ENCODE measurements around the gene CAV3. TPM values are rescaled to one million over a fixed set of nuclear protein-coding genes. Genes with fewer than 3 reads are reported as not detected.

The CAV3 gene
- total RNA-seq, 2 donors from 2014 or later: not detected

DNA sequence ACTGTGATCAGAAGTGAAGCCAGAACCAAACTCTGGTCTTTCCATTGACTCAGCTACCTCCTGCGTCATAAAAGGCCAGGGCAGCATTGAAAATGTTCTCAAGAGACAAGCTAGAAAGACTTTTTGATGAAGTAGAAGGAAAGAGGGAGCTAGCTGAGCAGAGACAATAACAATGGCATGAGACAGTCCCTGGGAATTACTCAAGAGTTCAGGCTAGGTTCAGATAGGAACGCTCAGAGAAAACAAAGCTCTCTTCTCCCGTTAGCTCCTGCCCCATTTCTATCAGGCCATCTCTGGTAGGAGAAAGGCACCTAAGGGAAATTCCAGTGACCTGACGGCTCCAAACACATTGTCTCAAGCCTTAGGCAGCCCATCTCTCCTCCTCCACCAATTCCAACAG is 42.8 kb downstream of the CAV3 start:
- Histone ChIP-seq H3K27me3 (peaks cover 0 to 4% of the 10 kb centered on the region in 2 donors), H3K4me3 (no peak overlapping the region), H3K36me3 (replicated peaks in 1 of 2; ENCODE audit: insufficient read depth in 1 of 2, low read depth in 2 of 2) (no peaks in the 10 kb centered on the region), H3K4me1 (no peaks in the 10 kb centered on the region), H3K27ac (no peak overlapping the region), H3K9me3 (no peaks in the 10 kb centered on the region)
- WGBS, 2 donors: 40 to 47% methylated on average over 4 of the region's 4 CpGs
- DNase-seq (no peak), ATAC-seq (no peak)
- TF ChIP-seq, protein P1, sequence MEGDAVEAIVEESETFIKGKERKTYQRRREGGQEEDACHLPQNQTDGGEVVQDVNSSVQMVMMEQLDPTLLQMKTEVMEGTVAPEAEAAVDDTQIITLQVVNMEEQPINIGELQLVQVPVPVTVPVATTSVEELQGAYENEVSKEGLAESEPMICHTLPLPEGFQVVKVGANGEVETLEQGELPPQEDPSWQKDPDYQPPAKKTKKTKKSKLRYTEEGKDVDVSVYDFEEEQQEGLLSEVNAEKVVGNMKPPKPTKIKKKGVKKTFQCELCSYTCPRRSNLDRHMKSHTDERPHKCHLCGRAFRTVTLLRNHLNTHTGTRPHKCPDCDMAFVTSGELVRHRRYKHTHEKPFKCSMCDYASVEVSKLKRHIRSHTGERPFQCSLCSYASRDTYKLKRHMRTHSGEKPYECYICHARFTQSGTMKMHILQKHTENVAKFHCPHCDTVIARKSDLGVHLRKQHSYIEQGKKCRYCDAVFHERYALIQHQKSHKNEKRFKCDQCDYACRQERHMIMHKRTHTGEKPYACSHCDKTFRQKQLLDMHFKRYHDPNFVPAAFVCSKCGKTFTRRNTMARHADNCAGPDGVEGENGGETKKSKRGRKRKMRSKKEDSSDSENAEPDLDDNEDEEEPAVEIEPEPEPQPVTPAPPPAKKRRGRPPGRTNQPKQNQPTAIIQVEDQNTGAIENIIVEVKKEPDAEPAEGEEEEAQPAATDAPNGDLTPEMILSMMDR (IDR thresholded peaks at IDR 0.05): no peak
- no peak for TF ChIP-seq POLR2A (IDR thresholded peaks at IDR 0.05)
- intact Hi-C loops (cut with DNase I): no loop called here

DNA sequence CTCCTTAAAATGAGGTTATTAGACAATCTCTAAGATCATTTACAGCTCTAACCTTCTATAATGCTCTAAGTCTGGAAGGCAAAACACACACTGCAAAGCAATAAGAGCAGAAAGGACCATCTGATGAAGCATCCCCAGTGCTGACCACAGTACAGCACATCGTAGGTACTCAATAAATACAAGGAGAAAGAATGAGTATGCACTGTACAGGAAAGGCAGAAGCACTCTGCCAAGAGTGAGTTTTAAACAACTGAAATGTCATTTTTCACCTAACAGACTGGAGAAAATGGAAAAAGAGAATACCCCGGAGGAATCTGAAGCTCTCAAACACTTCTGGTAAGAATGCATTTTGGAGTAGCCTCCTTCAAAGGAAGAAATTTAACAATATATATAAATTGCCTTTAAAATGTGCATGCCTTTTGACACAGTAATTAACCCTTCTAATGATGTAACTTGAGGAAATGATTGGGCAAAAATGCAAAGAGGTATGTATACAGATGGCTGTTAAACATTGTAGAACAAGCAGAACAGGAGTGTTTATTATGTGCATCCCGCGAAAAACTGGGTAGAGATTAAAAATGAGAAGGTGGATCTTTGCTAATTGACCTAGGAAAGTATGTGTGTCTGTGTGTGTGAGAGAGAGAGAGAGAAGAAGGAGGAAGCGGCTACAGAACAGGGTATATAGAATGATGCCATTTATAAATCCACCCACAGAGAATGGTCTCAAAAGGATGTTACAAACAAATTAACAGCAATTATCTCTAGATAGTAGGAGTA is 43.8 kb downstream of the CAV3 start:
- no peak for DNase-seq
- Histone ChIP-seq H3K9me3 (no peaks in the 10 kb centered on the region), H3K4me1 (no peaks in the 10 kb centered on the region), H3K36me3 (replicated peaks in 1 of 2; ENCODE audit: insufficient read depth in 1 of 2, low read depth in 2 of 2) (no peaks in the 10 kb centered on the region), H3K27ac (no peak overlapping the region), H3K4me3 (no peak overlapping the region), H3K27me3 (peaks cover 0 to 4% of the 10 kb centered on the region in 2 donors)
- intact Hi-C loops (cut with DNase I): no loop called here
- TF ChIP-seq, protein P1 (IDR thresholded peaks at IDR 0.05): no peak
- TF ChIP-seq POLR2A (IDR thresholded peaks at IDR 0.05): no peak
- WGBS, 2 donors: 60 to 66% methylated on average over 5 of the region's 5 CpGs
- ATAC-seq: no peak

DNA sequence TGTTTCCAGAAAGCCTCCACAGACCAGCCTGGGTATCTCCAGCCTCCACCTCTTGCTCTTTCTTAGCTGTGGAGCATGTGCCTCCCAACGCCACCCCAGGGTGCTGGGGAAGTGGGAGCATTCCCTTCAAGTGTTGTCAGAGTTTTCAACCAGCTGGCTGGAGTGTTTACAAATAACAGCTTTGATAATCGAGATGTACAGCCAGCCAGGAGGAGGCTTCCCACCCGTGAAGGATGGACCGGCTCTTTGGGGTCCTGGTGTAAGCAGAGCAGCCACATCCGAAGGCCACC is 44.3 kb downstream of the CAV3 start:
- no peaks in the 10 kb centered on the region for H3K36me3 ChIP-seq (replicated peaks in 1 of 2; ENCODE audit: insufficient read depth in 1 of 2, low read depth in 2 of 2)
- H3K4me3 ChIP-seq: no peak overlapping the region
- WGBS, 2 donors: 54 to 63% methylated on average over 5 of the region's 5 CpGs
- no peak overlapping the region for H3K27ac ChIP-seq
- H3K4me1 ChIP-seq: no peaks in the 10 kb centered on the region
- TF ChIP-seq, protein P1 (IDR thresholded peaks at IDR 0.05): no peak
- TF ChIP-seq POLR2A (IDR thresholded peaks at IDR 0.05): no peak
- DNase-seq (no peak), ATAC-seq (no peak)
- H3K9me3 ChIP-seq: no peaks in the 10 kb centered on the region
- peaks cover 0 to 4% of the 10 kb centered on the region in 2 donors for H3K27me3 ChIP-seq
- intact Hi-C loops (cut with DNase I): no loop called here

DNA sequence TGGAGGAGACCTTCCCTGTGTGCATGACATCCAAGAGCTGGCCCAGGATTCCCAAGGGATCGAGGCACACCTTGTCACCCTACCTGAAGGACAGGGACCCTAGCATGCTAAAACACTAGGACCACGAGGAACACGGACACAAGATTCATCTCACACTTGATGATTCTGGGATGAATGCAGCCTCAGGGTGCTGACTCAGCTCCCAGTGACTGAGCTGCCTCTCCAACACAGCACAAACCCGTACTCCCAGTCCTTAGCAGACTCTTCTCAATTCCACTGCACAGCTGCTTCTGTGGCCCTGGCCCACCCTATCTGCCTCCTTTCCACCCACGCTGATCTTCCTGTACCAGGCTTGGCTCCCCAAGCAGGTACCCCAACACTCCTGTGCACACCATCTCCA is 44.9 kb downstream of the CAV3 start:
- H3K27ac ChIP-seq: no peak overlapping the region
- no peak for ATAC-seq
- H3K27me3 ChIP-seq: peaks cover 0 to 4% of the 10 kb centered on the region in 2 donors
- no peak for TF ChIP-seq POLR2A (IDR thresholded peaks at IDR 0.05)
- TF ChIP-seq, protein P1 (IDR thresholded peaks at IDR 0.05): no peak
- H3K36me3 ChIP-seq (replicated peaks in 1 of 2; ENCODE audit: insufficient read depth in 1 of 2, low read depth in 2 of 2): no peaks in the 10 kb centered on the region
- DNase-seq: no peak
- no peak overlapping the region for H3K4me3 ChIP-seq
- no peaks in the 10 kb centered on the region for H3K9me3 ChIP-seq
- WGBS, 2 donors: 73% methylated on average over 3 to 5 of the region's 5 CpGs
- intact Hi-C loops (cut with DNase I): no loop called here
- no peaks in the 10 kb centered on the region for H3K4me1 ChIP-seq

DNA sequence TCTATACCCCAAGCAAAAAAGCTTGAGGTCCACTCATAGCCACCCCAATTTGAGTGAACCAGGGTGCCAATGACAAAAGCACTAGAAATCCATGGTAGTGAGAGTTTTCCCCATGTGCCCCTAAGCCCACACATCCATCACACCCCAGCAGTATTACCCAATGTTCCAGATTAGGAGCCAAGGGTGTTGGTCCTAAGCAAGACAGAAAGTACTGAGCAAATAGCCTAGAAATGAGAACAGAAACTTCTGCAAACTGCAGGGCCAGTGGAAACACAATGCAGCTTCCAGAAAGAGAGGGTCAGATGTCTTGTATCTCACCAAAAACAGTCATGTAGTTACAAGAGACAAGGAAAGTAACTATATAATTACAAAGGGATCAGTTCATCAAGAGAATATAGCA is 46.7 kb downstream of the CAV3 start:
- no peak overlapping the region for H3K27ac ChIP-seq
- H3K4me1 ChIP-seq: no peaks in the 10 kb centered on the region
- intact Hi-C loops (cut with DNase I): no loop called here
- no peak for ATAC-seq
- TF ChIP-seq, protein P1 (IDR thresholded peaks at IDR 0.05): no peak
- no peak for TF ChIP-seq POLR2A (IDR thresholded peaks at IDR 0.05)
- H3K4me3 ChIP-seq: no peak overlapping the region
- no peaks in the 10 kb centered on the region for H3K9me3 ChIP-seq
- peaks cover 0 to 4% of the 10 kb centered on the region in 2 donors for H3K27me3 ChIP-seq
- H3K36me3 ChIP-seq (replicated peaks in 1 of 2; ENCODE audit: insufficient read depth in 1 of 2, low read depth in 2 of 2): no peaks in the 10 kb centered on the region
- no peak for DNase-seq

Measured in body of pancreas (tissue), 4 donors.